SK-N-SH treated with all-trans-retinoic acid at 6 μM for 48 hours (cell line): ENCODE measurements around the gene CMC1.

ENCODE experiments used
- ARNTL ChIP-seq: fragments of 450-650 bp; formaldehyde crosslinking; IDR thresholded peaks from 2 replicates; pipeline ENCODE4 v1.5.0; 2020; ENCODE audit warnings: low read depth, mild to moderate bottlenecking, moderate library complexity, borderline replicate concordance
- BACH2 ChIP-seq: fragments of 250-450 bp; sonication (Bioruptor Pico); IDR thresholded peaks from 2 replicates; pipeline ENCODE4 v1.9.0; 2021; ENCODE audit warnings: mild to moderate bottlenecking, borderline replicate concordance
- CSDC2 ChIP-seq: fragments of 250-450 bp; sonication (Bioruptor Pico); IDR thresholded peaks from 2 replicates; pipeline ENCODE4 v1.5.0; 2020; ENCODE audit warnings: mild to moderate bottlenecking, moderate library complexity
- ESRRG ChIP-seq: fragments of 250-450 bp; sonication (Bioruptor Pico); IDR thresholded peaks from 2 replicates; pipeline ENCODE4 v1.6.1; 2021; ENCODE audit warnings: mild to moderate bottlenecking
- GLIS3 ChIP-seq: fragments of 250-450 bp; sonication (Bioruptor Pico); IDR thresholded peaks from 2 replicates; pipeline ENCODE4 v1.5.0; 2020; ENCODE audit warnings: mild to moderate bottlenecking, moderate library complexity
- ISL1 ChIP-seq: fragments of 250-450 bp; sonication (Bioruptor Pico); IDR thresholded peaks from 2 replicates; pipeline ENCODE4 v2.1.2; 2022; ENCODE audit warnings: mild to moderate bottlenecking, moderate library complexity
- OSR1 ChIP-seq: fragments of 250-450 bp; sonication (Bioruptor Pico); IDR thresholded peaks from 2 replicates; pipeline ENCODE4 v1.8.0; 2022; ENCODE audit warnings: moderate library complexity, mild to moderate bottlenecking, inconsistent platforms
- PPARA ChIP-seq: fragments of 250-450 bp; sonication (Bioruptor Pico); IDR thresholded peaks from 2 replicates; pipeline ENCODE4 v1.5.0; 2020; ENCODE audit warnings: mild to moderate bottlenecking, borderline replicate concordance
- RARB ChIP-seq: fragments of 250-450 bp; sonication (Bioruptor Pico); IDR thresholded peaks from 2 replicates; pipeline ENCODE4 v1.8.0; 2021; ENCODE audit warnings: mild to moderate bottlenecking, moderate library complexity
- ZFP3 ChIP-seq: fragments of 250-450 bp; sonication (Bioruptor Pico); IDR thresholded peaks from 2 replicates; pipeline ENCODE4 v1.5.0; 2020; ENCODE audit warnings: mild to moderate bottlenecking, moderate library complexity
- TF ChIP-seq, protein P1 (sequence below): fragments of 250-450 bp; sonication (Bioruptor Pico); IDR thresholded peaks from 2 replicates; pipeline ENCODE4 v1.8.0; 2020; ENCODE audit warnings: mild to moderate bottlenecking, moderate library complexity, borderline replicate concordance
- TF ChIP-seq, protein P2 (sequence below): fragments of 250-450 bp; sonication (Bioruptor Pico); IDR thresholded peaks from 2 replicates; pipeline ENCODE4 v1.5.0; 2020; ENCODE audit warnings: mild to moderate bottlenecking, moderate library complexity
- TF ChIP-seq, protein P3 (sequence below): fragments of 250-450 bp; sonication (Bioruptor Pico); IDR thresholded peaks from 2 replicates; pipeline ENCODE4 v1.8.0; 2021; ENCODE audit warnings: low read depth, mild to moderate bottlenecking, moderate library complexity, borderline replicate concordance

- TF ChIP-seq RARB (CRISPR knock-in tag): no peak
- no peak for TF ChIP-seq ESRRG (CRISPR knock-in tag)
- no peak for TF ChIP-seq ARNTL (CRISPR knock-in tag)
- no peak for TF ChIP-seq BACH2 (CRISPR knock-in tag)
- no peak for TF ChIP-seq PPARA
- TF ChIP-seq, protein P1, sequence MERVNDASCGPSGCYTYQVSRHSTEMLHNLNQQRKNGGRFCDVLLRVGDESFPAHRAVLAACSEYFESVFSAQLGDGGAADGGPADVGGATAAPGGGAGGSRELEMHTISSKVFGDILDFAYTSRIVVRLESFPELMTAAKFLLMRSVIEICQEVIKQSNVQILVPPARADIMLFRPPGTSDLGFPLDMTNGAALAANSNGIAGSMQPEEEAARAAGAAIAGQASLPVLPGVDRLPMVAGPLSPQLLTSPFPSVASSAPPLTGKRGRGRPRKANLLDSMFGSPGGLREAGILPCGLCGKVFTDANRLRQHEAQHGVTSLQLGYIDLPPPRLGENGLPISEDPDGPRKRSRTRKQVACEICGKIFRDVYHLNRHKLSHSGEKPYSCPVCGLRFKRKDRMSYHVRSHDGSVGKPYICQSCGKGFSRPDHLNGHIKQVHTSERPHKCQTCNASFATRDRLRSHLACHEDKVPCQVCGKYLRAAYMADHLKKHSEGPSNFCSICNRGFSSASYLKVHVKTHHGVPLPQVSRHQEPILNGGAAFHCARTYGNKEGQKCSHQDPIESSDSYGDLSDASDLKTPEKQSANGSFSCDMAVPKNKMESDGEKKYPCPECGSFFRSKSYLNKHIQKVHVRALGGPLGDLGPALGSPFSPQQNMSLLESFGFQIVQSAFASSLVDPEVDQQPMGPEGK (CRISPR knock-in tag): no peak
- TF ChIP-seq GLIS3 (CRISPR knock-in tag): no peak
- TF ChIP-seq, protein P2, sequence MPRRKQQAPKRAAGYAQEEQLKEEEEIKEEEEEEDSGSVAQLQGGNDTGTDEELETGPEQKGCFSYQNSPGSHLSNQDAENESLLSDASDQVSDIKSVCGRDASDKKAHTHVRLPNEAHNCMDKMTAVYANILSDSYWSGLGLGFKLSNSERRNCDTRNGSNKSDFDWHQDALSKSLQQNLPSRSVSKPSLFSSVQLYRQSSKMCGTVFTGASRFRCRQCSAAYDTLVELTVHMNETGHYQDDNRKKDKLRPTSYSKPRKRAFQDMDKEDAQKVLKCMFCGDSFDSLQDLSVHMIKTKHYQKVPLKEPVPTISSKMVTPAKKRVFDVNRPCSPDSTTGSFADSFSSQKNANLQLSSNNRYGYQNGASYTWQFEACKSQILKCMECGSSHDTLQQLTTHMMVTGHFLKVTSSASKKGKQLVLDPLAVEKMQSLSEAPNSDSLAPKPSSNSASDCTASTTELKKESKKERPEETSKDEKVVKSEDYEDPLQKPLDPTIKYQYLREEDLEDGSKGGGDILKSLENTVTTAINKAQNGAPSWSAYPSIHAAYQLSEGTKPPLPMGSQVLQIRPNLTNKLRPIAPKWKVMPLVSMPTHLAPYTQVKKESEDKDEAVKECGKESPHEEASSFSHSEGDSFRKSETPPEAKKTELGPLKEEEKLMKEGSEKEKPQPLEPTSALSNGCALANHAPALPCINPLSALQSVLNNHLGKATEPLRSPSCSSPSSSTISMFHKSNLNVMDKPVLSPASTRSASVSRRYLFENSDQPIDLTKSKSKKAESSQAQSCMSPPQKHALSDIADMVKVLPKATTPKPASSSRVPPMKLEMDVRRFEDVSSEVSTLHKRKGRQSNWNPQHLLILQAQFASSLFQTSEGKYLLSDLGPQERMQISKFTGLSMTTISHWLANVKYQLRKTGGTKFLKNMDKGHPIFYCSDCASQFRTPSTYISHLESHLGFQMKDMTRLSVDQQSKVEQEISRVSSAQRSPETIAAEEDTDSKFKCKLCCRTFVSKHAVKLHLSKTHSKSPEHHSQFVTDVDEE (CRISPR knock-in tag): no peak
- TF ChIP-seq, protein P3, sequence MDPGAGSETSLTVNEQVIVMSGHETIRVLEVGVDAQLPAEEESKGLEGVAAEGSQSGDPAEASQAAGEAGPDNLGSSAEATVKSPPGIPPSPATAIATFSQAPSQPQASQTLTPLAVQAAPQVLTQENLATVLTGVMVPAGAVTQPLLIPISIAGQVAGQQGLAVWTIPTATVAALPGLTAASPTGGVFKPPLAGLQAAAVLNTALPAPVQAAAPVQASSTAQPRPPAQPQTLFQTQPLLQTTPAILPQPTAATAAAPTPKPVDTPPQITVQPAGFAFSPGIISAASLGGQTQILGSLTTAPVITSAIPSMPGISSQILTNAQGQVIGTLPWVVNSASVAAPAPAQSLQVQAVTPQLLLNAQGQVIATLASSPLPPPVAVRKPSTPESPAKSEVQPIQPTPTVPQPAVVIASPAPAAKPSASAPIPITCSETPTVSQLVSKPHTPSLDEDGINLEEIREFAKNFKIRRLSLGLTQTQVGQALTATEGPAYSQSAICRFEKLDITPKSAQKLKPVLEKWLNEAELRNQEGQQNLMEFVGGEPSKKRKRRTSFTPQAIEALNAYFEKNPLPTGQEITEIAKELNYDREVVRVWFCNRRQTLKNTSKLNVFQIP (CRISPR knock-in tag): no peak
- no peak for TF ChIP-seq OSR1
- TF ChIP-seq ZFP3 (CRISPR knock-in tag): no peak
- no peak for TF ChIP-seq CSDC2 (CRISPR knock-in tag)
- TF ChIP-seq ISL1: no peak
These were observed 8.8 kb upstream of the CMC1 start for GRCh38 chr3:28232659-28233058.
